NCI-H146 treated with DMSO at 0.1 percent for 48 hours (cell line): ENCODE measurements around the gene IQCH.

ENCODE experiments used
- DNase-seq: peaks from one replicate; lab custom pipeline; 2025; ENCODE audit not compliant: unreplicated experiment; lab: John Stamatoyannopoulos, UW

Gene IQCH

DNA sequence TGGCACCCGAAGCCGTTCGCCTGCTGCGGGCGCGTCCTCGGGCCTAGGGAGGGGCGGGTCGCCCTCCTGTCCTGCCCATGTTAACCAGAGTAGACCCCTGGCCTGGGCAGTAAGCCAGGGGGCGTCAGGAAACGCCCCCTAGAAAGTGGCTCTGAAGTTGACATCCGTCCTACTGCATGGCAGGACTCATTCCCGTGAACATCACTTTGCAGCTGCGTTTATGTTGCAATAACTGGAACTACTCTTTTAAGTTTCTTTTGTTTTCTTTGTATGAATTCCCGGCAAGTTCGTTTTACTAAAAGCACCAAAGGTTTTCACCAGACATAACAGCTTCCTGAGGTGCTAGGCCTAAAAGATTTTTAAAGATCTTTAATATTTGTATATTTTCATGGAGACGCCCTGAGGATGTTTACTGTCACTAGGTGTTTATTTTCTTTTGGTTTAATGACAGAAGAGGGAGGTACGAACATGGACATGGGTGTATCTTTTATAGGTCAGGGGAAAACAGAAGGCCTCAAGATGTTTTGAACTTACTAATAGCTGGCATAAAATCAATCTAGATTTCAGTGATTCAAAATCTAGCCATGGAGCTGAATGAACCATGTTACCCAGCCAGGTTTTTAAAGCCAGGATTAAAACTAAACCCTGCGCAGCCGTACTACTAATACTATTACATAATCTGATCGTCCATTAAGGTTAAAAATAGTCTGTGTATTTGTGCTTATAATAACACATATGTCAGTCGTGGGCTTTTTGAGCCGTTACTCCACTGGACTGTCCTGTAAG is 267.4 kb downstream of the IQCH start:
- no peak for DNase-seq

DNA sequence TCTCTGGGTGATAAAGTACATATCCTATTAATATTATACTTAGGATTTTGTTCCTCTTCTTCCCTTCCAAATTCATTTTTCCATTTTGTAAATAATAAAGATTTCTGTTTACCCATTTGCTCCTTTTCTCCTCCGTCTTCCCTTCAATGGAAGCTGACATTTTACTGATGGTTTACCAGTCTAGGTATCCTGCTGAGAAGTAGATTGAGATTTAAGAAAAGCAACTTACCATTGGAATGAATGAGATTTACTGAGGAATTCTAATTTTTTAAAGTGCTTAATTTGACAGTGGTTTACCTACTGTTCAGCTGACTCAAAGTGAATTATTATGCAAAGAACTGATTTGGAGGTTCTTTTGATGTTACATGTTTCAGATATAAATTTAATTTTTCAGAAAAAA is 268.7 kb downstream of the IQCH start:
- DNase-seq, result no peak

DNA sequence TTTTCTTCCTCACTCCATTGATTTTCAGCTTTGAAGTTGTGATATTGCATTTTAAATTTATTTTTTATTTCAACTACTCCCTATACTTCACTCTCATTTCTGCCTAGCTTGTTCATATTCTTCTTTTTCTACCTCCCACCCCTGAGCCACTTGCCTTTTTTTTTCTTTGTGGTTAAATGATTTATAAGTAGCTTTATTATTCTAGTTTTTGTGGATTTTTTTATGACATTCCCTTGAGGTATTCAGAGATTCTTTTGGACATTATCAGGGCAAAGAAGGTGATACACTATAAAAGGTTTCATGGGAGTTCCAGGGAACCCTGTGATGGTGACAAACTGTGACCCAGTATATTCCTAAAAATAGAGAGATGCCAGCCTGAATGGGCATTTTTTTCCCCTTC is 269.6 kb downstream of the IQCH start:
- no peak for DNase-seq

DNA sequence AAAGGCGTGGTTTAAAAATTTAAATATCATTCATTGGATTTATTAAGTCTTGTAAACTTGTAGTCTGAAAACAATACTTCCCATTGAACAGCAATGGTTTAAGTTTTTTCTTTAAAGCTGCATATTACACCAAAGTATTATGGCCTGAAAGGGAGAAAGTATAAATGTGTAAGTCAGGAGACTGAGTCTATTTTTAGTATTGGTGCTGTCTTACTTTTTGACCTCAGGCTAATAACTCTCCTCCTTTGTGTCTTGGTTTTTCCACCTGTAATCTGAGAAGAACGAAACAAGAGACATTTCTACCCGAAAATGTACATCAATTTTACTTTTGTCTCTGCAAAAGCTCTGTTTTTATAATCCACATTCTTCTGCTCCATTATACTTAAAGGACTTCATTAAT is 273.9 kb downstream of the IQCH start:
- DNase-seq, result no peak

DNA sequence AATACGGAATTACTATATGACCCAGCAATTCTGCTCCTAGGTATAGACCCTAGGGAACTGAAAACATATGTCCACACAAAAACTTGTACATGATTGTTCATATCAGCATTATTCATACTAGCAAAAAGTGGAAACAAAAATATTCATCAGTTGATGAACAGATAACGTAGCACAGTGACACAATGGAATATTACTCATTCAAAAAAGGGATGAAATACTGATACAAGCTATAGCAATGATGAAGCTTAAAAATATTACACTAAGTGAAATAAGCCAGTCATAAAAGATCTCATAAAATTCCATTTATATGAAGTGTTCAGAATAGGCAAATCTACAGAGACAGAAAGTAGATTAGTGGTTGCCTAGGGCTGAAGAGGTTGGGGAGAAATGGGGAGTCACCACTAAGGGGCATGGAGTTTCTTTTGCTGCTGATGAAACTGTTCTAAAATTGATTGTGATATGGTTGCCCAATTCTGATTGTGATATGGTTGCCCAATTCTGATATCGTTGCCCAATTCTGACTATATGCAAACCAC is 276.9 kb downstream of the IQCH start:
- DNase-seq, result no peak

DNA sequence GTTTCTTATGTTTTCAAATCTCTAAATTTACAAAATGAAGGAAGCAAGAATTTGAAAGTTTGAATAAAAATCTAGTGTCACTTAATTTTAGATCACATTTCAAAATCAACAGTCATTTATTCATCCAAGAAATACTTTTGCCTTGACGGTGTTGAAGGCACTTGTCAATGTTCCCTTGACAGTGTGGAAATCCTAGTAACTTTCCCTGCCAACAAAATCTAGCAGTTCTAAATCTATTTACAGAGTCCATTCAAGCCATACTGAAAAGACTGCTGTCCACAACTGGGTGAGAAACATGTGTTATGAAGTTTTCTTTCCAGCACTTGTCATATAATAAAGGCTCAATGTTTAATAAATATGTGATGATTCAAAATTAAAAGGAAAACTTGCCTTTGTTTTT is 279.3 kb downstream of the IQCH start:
- no peak for DNase-seq

DNA sequence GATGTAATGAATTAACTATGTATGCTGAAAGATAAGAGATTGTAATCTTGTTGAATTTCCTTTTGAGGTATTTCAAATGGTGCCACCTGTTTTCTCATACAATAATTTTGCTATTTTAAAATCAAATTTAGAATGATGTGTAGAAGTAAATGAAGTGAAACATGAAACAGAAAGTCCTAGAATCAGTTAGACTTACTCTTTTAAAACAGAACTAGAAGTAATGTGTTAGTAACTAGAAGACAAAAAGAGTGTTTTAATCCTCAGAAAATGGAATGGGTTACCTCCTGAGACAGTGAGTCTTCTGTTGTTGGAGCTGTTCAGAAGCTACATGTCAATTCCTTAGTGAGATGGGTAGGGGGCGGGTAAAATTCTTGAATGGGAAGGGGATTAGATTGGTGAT is 279.8 kb downstream of the IQCH start:
- DNase-seq, result no peak

- no peak for DNase-seq
Measured at GRCh38 chr15:67537771-67538170, 283.2 kb downstream of the IQCH start.

DNA sequence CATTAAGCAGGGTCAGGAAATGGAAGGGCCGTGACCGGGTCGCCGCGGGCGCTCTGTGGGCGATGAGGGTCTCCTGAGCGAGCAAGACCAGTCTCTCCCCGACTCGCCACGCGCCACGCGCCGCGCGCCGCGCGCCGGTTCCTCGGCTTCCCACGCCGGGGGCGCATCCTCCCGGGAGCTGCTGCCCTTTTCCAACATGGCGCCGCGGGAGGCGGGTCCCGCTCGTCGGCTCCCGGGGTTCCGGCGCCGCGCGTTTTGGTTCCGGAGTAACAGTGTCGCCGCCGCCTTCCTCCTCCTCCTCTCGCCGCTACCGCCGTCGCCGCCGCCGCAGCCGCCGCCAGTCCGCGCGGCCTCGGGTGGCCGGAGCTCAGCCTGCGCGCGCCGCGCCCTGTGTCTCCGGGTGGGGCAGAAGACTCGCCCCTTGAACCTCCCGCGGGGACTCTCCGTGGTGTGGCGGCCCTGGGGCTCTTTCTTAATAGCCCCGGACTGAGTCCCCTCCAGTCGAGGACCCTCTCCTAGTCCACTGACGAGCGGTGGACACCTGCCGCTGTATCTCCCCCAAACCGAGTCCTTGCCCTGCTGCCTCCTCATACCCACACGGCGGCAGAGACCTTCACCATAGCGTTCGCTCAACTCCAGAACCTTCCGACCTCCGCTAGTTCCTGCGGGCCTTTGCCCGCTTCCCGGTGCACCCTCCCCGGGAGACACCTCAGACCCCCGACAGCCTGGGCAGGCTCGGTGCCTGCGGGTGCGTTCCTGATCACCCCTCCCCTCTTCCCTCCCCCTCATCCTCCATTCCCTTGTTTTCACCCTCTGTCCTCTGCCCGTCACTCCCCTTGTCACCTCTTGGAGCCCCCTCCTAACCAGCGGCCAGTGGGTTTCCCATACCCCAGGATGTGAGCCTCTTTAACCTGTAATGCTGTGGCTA is 288.1 kb downstream of the IQCH start, which contains the start of gene MAP2K5:
Gene MAP2K5, plus strand, starts transcription at position 284 of the 928 bp plus-strand sequence. Its CDS starts 633 bp downstream, at position 917.
- DNase-seq, result peak; percentile 24

DNA sequence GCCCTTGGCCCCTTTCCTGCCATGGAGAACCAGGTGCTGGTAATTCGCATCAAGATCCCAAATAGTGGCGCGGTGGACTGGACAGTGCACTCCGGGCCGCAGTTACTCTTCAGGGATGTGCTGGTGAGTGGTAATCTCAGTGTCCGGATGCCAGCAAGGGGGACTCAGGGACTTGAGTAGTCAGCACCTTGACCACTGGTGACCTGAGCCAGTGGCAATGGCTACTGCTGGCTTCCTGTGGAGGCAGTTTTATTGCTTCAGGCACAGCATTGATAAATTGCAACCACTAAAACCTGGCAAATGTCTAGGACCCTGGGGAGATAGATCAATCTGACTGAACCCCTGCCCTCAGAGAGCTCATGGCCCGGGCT is 288.7 kb downstream of the IQCH start:
- no peak for DNase-seq

DNA sequence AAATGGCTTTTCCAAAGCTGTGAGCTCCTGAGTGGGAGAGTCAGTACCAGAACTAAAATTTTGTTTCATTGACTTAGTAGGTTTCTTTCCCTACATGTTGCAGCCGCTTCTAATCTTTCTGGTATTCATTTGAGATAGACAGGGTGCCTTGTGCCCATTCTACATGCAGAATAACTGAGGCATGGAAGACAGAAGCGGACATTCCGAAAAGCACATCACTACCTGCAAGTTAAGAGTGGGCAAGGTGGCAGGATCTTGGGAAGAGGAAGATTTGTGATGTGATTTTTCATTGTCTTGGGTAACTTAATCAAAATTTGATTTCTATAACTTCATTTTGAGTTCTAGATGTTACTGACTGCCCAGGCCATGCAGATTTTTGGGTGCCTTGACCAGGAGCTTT is 289.9 kb downstream of the IQCH start:
- no peak for DNase-seq

GRCh38 chr15:67545864-67546263 is 291.3 kb downstream of the IQCH start:
- no peak for DNase-seq

DNA sequence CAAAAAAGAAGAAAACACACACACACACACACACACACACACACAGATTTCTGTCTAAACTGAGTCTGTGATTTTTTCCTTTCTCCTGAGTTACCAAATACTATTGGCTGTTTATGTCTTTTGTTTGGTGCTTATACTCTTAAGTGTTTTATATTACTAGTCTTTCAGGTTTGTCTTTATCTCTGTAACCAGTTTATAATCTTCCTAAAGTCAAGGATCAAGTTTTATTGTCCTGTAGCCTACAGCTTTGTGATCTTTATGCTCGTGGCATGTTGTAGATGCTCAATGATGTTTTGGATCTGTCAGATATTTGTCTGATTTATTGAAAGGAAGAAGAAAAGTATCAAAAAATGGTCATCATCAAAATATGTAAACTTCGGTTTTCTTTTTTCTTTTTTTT is 292.5 kb downstream of the IQCH start:
- DNase-seq, result no peak

DNA sequence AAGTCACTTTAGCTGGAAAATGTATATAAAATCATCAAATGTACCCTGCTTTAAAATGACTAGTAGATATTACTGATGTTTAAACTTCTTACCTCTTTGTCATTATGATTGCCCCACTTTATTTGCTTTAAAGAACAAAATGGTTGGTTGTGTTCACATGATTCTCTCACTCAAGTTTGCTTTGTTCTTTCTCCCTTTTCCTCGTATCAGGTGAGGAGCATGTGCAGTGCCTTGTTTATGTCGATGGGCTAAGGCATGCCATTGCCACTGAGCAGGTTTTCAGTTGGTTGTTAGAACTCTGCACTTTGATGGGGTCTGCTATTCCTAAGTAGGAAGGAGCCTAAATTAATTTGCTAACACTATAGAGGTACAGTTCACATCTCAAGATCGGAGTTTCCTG is 293.2 kb downstream of the IQCH start:
- no peak for DNase-seq

DNA sequence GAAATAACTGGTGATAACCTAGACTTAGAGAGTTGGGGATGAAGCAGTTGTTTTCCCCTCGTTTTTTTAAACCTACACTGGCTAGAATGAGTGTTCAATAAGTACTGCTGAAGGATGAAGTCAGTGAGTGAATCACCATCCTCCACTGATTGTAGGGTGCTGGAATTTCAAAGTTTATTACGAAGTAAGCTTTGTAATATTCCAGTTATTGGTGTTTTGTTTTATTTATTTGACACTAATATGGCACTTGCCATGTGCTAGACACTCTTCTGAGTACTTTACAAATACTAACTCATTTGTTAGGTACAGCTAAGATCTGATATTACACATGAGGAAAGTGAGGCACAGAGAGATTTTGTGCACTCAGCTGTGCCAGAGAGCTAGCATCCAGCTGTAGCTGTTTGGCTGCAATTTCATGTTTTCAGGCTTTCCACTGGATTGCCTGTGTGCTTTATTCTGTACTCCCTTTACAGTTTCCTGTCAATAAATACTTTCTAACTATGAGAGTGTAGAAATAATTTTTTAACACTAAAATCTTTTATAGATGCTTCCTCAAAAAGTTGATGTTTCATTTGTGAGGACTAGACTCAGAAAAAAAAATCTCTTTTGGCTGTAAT is 293.8 kb downstream of the IQCH start:
- no peak for DNase-seq

DNA sequence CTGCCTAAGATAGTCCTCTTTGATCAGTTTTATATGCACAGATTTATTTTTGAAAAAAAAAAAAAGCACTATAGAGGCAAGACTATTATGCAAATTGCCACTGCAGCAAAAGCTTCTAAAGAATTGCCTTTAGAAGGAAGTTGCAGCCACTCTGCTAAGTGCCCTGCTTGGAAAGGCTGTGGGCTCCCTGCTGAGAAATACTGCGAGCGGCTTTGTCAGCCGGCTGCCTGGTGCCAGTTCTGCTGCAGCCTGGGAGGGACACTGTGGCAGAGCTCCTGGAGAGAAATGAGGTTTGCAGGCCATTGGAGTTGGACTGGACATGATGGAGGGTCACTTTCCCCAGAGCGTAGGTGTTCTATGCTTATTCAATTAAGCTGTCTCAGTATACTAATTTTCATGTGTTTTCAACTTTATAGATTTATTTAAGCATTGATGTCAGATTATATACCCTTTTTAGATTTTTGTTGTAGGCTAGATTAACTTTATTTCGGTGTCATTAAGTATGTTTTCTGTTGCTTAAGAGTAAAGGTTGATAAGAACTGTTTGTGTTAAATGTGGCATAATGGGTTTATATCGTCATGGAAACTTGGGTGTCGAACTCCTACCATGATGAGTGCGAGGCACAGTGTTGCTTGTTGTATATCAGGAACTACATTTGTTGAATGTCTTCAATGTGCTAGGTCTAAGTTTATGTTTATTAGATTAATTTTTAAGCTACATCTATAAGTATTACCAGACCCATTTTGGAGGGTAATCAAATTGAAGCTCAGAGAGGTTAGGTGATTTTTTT is 294.5 kb downstream of the IQCH start:
- peak; percentile 31 for DNase-seq

- DNase-seq, result no peak
Measured at GRCh38 chr15:67549736-67550135, 295.1 kb downstream of the IQCH start.

DNA sequence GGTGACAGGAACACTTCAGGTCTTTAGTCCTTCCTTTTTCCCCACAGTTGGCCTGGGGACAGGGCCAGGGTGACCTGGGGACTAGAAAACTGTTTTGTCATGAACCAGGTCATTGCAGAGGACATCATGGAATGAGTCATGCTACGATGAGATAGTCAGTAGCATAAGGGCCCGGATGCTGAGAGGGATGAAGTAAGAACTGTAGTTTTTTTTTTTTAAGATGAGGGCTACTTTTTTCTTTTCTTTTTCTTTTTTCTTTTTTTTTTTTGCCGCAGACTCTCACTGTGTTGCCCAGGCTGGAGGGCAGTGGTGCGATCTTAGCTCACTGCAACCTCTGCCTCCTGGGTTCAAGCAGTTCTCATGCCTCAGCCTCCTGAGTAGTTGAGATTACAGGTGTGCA is 295.9 kb downstream of the IQCH start:
- no peak for DNase-seq

- DNase-seq, result no peak
Measured at GRCh38 chr15:67551207-67551743, 296.7 kb downstream of the IQCH start.
